ENCODE data around the gene TSSC4. TPM values are rescaled to one million over a fixed set of nuclear protein-coding genes. Genes with fewer than 3 reads are reported as not detected.

TSSC4 gene
- total and polyA plus RNA-seq, 9 of the 15 experiments (the other 6 are each of a cell fraction or from before 2014, with no cell fraction given) = 0.41 to 54.2 (median 11.0) TPM

DNA sequence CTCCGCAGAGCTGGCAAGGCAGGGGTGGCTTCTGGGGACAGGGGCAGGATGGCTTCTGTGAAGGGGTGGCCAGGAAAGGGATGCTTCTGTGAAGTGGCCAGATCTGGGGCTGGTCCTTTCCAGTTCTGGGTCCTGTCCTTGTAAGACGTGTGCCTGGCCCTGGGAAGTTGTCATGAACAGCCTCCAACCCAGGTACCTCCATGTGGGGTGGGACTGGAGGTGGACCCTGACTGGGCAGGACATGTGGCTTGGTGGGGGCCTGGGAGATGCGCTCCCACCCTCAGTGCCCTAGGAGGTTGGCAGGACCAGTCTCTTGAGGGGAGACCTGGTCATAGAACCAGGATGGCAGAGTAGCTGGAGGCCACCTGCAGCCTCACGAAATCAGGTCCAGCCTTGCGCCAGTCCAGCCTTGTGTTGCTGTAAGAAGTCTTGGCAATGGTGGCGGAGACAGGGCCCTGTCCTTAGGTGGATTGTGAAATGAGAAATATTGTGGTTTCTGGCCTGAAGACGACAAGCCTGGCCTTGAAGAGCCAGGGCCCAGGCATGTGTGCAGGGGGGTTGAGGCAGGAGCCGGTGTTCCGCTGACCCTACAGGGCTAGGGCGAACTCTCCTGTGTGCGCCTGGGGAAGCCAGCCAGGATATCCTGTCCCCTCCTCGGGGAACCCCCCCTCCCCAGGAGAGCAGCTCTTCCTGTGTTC, 46.9 kb downstream of the TSSC4 start (continued):
- TF ChIP-seq, protein P1, sequence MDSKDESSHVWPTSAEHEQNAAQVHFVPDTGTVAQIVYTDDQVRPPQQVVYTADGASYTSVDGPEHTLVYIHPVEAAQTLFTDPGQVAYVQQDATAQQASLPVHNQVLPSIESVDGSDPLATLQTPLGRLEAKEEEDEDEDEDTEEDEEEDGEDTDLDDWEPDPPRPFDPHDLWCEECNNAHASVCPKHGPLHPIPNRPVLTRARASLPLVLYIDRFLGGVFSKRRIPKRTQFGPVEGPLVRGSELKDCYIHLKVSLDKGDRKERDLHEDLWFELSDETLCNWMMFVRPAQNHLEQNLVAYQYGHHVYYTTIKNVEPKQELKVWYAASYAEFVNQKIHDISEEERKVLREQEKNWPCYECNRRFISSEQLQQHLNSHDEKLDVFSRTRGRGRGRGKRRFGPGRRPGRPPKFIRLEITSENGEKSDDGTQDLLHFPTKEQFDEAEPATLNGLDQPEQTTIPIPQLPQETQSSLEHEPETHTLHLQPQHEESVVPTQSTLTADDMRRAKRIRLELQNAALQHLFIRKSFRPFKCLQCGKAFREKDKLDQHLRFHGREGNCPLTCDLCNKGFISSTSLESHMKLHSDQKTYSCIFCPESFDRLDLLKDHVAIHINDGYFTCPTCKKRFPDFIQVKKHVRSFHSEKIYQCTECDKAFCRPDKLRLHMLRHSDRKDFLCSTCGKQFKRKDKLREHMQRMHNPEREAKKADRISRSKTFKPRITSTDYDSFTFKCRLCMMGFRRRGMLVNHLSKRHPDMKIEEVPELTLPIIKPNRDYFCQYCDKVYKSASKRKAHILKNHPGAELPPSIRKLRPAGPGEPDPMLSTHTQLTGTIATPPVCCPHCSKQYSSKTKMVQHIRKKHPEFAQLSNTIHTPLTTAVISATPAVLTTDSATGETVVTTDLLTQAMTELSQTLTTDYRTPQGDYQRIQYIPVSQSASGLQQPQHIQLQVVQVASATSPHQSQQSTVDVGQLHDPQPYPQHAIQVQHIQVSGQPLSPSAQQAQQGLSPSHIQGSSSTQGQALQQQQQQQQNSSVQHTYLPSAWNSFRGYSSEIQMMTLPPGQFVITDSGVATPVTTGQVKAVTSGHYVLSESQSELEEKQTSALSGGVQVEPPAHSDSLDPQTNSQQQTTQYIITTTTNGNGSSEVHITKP (IDR thresholded peaks at IDR 0.05; ENCODE audit: partially characterized antibody) = no peak
- TF ChIP-seq, protein P2, sequence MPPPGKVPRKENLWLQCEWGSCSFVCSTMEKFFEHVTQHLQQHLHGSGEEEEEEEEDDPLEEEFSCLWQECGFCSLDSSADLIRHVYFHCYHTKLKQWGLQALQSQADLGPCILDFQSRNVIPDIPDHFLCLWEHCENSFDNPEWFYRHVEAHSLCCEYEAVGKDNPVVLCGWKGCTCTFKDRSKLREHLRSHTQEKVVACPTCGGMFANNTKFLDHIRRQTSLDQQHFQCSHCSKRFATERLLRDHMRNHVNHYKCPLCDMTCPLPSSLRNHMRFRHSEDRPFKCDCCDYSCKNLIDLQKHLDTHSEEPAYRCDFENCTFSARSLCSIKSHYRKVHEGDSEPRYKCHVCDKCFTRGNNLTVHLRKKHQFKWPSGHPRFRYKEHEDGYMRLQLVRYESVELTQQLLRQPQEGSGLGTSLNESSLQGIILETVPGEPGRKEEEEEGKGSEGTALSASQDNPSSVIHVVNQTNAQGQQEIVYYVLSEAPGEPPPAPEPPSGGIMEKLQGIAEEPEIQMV (tag; conservative IDR thresholded peaks at IDR 0.05; ENCODE audit: low read depth) = no peak
- no peak for TF ChIP-seq WHSC1 (IDR thresholded peaks at IDR 0.05; ENCODE audit: low read length)
- TF ChIP-seq, protein P3, sequence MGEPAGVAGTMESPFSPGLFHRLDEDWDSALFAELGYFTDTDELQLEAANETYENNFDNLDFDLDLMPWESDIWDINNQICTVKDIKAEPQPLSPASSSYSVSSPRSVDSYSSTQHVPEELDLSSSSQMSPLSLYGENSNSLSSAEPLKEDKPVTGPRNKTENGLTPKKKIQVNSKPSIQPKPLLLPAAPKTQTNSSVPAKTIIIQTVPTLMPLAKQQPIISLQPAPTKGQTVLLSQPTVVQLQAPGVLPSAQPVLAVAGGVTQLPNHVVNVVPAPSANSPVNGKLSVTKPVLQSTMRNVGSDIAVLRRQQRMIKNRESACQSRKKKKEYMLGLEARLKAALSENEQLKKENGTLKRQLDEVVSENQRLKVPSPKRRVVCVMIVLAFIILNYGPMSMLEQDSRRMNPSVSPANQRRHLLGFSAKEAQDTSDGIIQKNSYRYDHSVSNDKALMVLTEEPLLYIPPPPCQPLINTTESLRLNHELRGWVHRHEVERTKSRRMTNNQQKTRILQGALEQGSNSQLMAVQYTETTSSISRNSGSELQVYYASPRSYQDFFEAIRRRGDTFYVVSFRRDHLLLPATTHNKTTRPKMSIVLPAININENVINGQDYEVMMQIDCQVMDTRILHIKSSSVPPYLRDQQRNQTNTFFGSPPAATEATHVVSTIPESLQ (CRISPR knock-in tag; IDR thresholded peaks at IDR 0.05) = no peak

All from K562 (cell line).